Skeletal muscle tissue (tissue), 4 donors: ENCODE data around the gene DYNC1I1. TPM values are rescaled to one million over a fixed set of nuclear protein-coding genes. Genes with fewer than 3 reads are reported as not detected.

Experiments used
- H3K27ac ChIP-seq: one replicate; pipeline ENCODE4 v1.7.0; 2013; ENCODE audit warnings: mild to moderate bottlenecking, low read depth, low read length, inconsistent platforms
- H3K27me3 ChIP-seq, 3 donors: one replicate each; pipeline ENCODE4 v1.7.0; 2013; ENCODE audit warnings: low read length in 3 of 3; ENCODE audit not compliant: control insufficient read depth in 3 of 3, insufficient read depth in 3 of 3
- H3K36me3 ChIP-seq, 3 donors: one replicate each; pipeline ENCODE4 v1.7.0; 2013; ENCODE audit warnings: low read length in 3 of 3; ENCODE audit not compliant: control insufficient read depth in 3 of 3, insufficient read depth in 3 of 3
- H3K4me1 ChIP-seq, 3 donors: one replicate each; pipeline ENCODE4 v1.7.0; 2013; ENCODE audit warnings: low read length in 3 of 3, mild to moderate bottlenecking in 3 of 3; ENCODE audit not compliant: control insufficient read depth in 3 of 3, insufficient read depth in 3 of 3
- H3K4me3 ChIP-seq, 3 donors: one replicate each; pipeline ENCODE4 v1.7.0; 2013; ENCODE audit warnings: low read length in 3 of 3
- H3K9ac ChIP-seq, 3 donors: one replicate each; pipeline ENCODE4 v1.7.0; 2013; ENCODE audit warnings: low read length in 3 of 3, mild to moderate bottlenecking in 3 of 3, moderate library complexity in 2 of 3, low read depth in 1 of 3
- H3K9me3 ChIP-seq, 3 donors: one replicate each; pipeline ENCODE4 v1.7.0; 2013; ENCODE audit warnings: low read length in 3 of 3; ENCODE audit not compliant: control insufficient read depth in 3 of 3
- total RNA-seq: library from RNA; depleted of rRNA; stranded (reverse); fragments of >200 nt; gene quantifications from one replicate; pipeline ENCODE4 v1.2.3, GENCODE V29; 2014
- donor health status: Osteomylitis.

DYNC1I1 gene
- total RNA-seq, 1 donor from 2014 or later: 1.6 TPM

- Histone ChIP-seq H3K27me3 (no peaks in the 10 kb centered on the region), H3K36me3 (no peaks in the 10 kb centered on the region), H3K9me3 (no peaks in the 10 kb centered on the region), H3K9ac (no peak overlapping the region), H3K27ac (no peak overlapping the region), H3K4me1 (no peaks in the 10 kb centered on the region), H3K4me3 (no peak overlapping the region)
Observed at GRCh38 chr7:95974108-95974507, 201.8 kb downstream of the DYNC1I1 start.

GRCh38 chr7:95976369-95977060, 204.2 kb downstream of the DYNC1I1 start:
- no peaks in the 10 kb centered on the region for H3K27me3 ChIP-seq
- H3K4me3 ChIP-seq: no peak overlapping the region
- H3K4me1 ChIP-seq: no peaks in the 10 kb centered on the region
- H3K9me3 ChIP-seq: no peaks in the 10 kb centered on the region
- no peak overlapping the region for H3K9ac ChIP-seq
- no peaks in the 10 kb centered on the region for H3K36me3 ChIP-seq
- no peak overlapping the region for H3K27ac ChIP-seq

- H3K4me3 ChIP-seq: no peak overlapping the region
Observed at GRCh38 chr7:95977994-95978393, 205.6 kb downstream of the DYNC1I1 start.

GRCh38 chr7:95980167-95980566, 207.8 kb downstream of the DYNC1I1 start:
- no peak overlapping the region for H3K27ac ChIP-seq
- no peaks in the 10 kb centered on the region for H3K4me1 ChIP-seq
- H3K36me3 ChIP-seq: no peaks in the 10 kb centered on the region
- H3K9ac ChIP-seq: no peak overlapping the region
- no peaks in the 10 kb centered on the region for H3K27me3 ChIP-seq
- peak overlapping the region in 1 of 3 donors; percentile 9 for H3K4me3 ChIP-seq
- H3K9me3 ChIP-seq: no peaks in the 10 kb centered on the region

More at GRCh38 chr7:95977994-95978393, 205.6 kb downstream of the DYNC1I1 start:
- Histone ChIP-seq H3K9ac (no peak overlapping the region), H3K9me3 (no peaks in the 10 kb centered on the region), H3K27me3 (no peaks in the 10 kb centered on the region), H3K27ac (no peak overlapping the region), H3K4me1 (no peaks in the 10 kb centered on the region), H3K36me3 (no peaks in the 10 kb centered on the region)

DNA sequence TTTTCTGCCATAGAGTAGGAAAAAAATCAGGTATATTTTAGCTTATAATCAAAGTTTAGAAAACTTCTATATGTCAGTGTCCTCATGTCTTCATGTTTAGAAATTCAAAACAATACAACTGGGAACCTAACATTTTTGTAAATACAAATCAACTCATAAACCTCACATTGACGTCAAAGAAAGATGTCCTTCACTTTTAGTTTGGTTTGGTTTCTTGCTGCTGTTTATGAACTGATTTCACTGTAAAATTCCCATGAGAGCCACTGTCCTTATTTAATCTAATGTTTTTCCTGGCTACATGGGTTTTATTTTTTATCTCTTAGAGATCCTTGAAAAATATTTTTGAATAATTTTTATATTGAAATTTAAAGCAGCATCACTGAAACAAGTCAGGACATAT, 208.4 kb downstream of the DYNC1I1 start:
- Histone ChIP-seq H3K4me3 (no peak overlapping the region), H3K9me3 (no peaks in the 10 kb centered on the region), H3K27me3 (no peaks in the 10 kb centered on the region), H3K36me3 (no peaks in the 10 kb centered on the region), H3K9ac (no peak overlapping the region), H3K27ac (no peak overlapping the region), H3K4me1 (no peaks in the 10 kb centered on the region)

- H3K4me1 ChIP-seq: no peaks in the 10 kb centered on the region
- no peaks in the 10 kb centered on the region for H3K36me3 ChIP-seq
- H3K27ac ChIP-seq: no peak overlapping the region
- H3K27me3 ChIP-seq: no peaks in the 10 kb centered on the region
- no peak overlapping the region for H3K4me3 ChIP-seq
- H3K9me3 ChIP-seq: no peaks in the 10 kb centered on the region
- no peak overlapping the region for H3K9ac ChIP-seq
Observed at GRCh38 chr7:95986178-95986764, 213.9 kb downstream of the DYNC1I1 start.

DNA sequence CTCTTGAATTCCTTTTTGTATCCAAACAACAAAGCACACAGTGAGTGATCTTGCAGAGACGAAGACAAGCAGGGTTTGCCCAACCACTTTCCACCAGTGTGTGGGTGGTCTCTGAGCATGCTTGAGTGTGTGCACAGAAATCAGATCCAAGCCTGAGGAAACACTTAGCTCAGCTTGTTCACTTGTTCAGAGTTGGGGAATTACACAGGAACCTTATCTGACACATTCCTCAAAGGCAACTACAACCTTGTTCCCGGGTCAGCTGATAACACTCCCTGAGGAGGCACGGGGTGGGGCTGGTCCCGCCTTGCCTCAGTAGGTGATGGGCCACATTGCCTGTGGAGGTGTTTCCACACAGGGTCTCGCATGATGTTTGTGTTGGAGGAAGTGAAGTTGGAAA, 216.9 kb downstream of the DYNC1I1 start:
- Histone ChIP-seq H3K4me3 (no peak overlapping the region), H3K36me3 (no peaks in the 10 kb centered on the region)

GRCh38 chr7:95993380-95993779, 221.0 kb downstream of the DYNC1I1 start:
- Histone ChIP-seq H3K36me3 (no peaks in the 10 kb centered on the region), H3K4me1 (no peaks in the 10 kb centered on the region), H3K9ac (no peak overlapping the region), H3K27ac (no peak overlapping the region), H3K27me3 (no peaks in the 10 kb centered on the region), H3K4me3 (no peak overlapping the region), H3K9me3 (no peaks in the 10 kb centered on the region)

More for the DNA sequence above, 216.9 kb downstream of the DYNC1I1 start:
- no peaks in the 10 kb centered on the region for H3K27me3 ChIP-seq
- H3K9me3 ChIP-seq: no peaks in the 10 kb centered on the region
- no peaks in the 10 kb centered on the region for H3K4me1 ChIP-seq
- H3K9ac ChIP-seq: no peak overlapping the region
- H3K27ac ChIP-seq: no peak overlapping the region

GRCh38 chr7:95996174-95996573, 223.8 kb downstream of the DYNC1I1 start:
- no peaks in the 10 kb centered on the region for H3K9me3 ChIP-seq
- H3K27ac ChIP-seq: no peak overlapping the region
- no peaks in the 10 kb centered on the region for H3K27me3 ChIP-seq
- no peak overlapping the region for H3K9ac ChIP-seq
- no peaks in the 10 kb centered on the region for H3K36me3 ChIP-seq
- H3K4me1 ChIP-seq: no peaks in the 10 kb centered on the region
- no peak overlapping the region for H3K4me3 ChIP-seq

GRCh38 chr7:95996886-95997285, 224.5 kb downstream of the DYNC1I1 start:
- Histone ChIP-seq H3K9me3 (no peaks in the 10 kb centered on the region), H3K36me3 (no peaks in the 10 kb centered on the region), H3K27me3 (no peaks in the 10 kb centered on the region), H3K9ac (no peak overlapping the region), H3K4me1 (no peaks in the 10 kb centered on the region), H3K4me3 (no peak overlapping the region), H3K27ac (no peak overlapping the region)
